Measurements from ENCODE around the gene LMO7. TPM values are rescaled to one million over a fixed set of nuclear protein-coding genes. Genes with fewer than 3 reads are reported as not detected.

The LMO7 gene
- total and polyA plus RNA-seq, 2 experiments from 2014 or later: 139 to 232 TPM

DNA sequence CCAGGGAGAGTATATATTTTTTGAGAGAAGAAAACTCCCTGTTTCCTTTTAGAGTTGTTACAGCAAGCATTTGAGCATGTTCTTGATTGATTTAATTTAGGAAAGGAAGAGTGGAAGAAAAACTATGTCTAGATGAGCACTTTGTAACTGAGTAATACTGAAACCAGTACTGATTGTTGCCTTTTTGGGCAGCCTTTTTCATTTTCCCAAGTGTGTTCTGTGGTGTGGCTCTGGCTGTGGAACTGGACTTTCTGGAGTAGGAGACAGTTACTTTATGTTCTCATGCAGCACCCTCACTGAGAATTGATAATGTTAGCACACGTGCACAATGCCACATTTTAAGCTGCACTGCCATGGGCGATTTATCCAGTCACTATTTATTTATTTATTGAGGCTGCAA is 211.5 kb downstream of the LMO7 start:
- TF ChIP-seq CTCF (IDR thresholded peaks at IDR 0.05; ENCODE audit: low read depth, low read length): no peak
- Histone ChIP-seq H3K4me1 (ENCODE audit: low read depth) (no peaks in the 10 kb centered on the region), H3K27me3 (no peaks in the 10 kb centered on the region), H3K27ac (peak overlapping the region; percentile 2), H3K4me3 (no peak overlapping the region), H3K36me3 (peaks cover 53% of the 10 kb centered on the region), H3K9me3 (ENCODE audit: low read depth) (no peaks in the 10 kb centered on the region)
- DNase-seq (ENCODE audit: low read depth in 1 of 2, low spot score in 1 of 2): no peak

DNA sequence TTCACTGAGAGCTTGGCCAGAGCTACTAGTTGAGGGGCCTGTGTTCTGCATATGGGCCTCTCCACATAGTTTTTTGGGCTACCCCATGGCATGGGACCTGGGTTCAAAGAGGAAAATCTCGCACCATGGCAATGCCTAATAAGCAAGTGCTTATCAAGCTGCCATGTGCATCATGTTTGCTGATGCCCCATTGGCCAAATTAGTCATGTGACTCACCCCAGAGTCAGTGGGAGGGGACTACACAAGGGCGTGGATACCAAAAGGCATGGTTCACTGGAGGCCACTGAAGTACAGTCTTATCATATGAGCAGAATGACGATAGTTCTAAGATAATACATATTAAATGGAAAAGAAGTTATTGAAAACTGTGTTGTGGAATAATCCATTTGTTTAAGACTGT is 214.8 kb downstream of the LMO7 start:
- TF ChIP-seq CTCF (IDR thresholded peaks at IDR 0.05; ENCODE audit: low read depth, low read length): no peak
- no peaks in the 10 kb centered on the region for H3K27me3 ChIP-seq
- H3K4me3 ChIP-seq: no peak overlapping the region
- H3K4me1 ChIP-seq (ENCODE audit: low read depth): no peaks in the 10 kb centered on the region
- no peak for DNase-seq (ENCODE audit: low read depth in 1 of 2, low spot score in 1 of 2)
- no peak overlapping the region for H3K27ac ChIP-seq
- H3K9me3 ChIP-seq (ENCODE audit: low read depth): no peaks in the 10 kb centered on the region
- peaks cover 51% of the 10 kb centered on the region for H3K36me3 ChIP-seq

DNA sequence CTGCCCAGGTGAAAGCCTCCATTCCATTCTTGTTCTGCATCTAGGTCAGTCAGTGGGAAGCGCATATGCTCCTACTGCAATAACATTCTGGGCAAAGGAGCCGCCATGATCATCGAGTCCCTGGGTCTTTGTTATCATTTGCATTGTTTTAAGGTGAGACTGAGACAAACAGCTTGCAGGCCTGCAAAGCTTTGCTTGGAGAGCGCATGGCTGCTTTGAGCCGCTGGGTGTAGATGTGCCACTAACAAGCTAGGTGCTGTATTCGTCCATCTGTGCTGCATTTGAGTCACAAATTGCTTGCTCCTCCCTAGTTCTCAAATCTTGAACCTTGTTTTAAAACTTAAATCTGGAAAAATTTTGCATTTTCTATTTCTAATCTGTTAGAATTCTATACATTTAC is 219.1 kb downstream of the LMO7 start:
- Histone ChIP-seq H3K4me3 (no peak overlapping the region), H3K4me1 (ENCODE audit: low read depth) (no peaks in the 10 kb centered on the region), H3K36me3 (peaks cover 62% of the 10 kb centered on the region), H3K27ac (peak overlapping the region; percentile 7), H3K27me3 (no peaks in the 10 kb centered on the region), H3K9me3 (ENCODE audit: low read depth) (no peaks in the 10 kb centered on the region)
- no peak for TF ChIP-seq CTCF (IDR thresholded peaks at IDR 0.05; ENCODE audit: low read depth, low read length)
- DNase-seq (ENCODE audit: low read depth in 1 of 2, low spot score in 1 of 2): no peak

DNA sequence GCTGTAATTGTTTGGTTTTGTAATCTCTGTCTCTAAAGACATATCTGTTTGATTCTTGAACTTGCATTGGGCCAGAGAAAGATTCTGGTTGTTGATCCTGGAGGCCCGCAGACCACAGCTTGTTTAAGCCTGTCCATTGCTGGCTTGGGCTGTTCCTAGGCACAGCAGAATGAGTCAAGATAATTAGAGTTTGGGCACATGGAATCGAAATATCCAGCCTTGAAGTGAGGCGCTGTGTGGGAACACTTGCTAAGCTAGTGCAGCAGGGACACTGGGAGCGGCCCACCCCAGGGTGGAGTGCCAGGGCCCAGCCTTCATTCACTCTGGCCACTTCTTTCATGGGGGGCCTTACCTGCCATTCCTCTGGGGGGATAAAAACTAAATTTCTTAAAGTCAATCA is 219.7 kb downstream of the LMO7 start:
- Histone ChIP-seq H3K4me1 (ENCODE audit: low read depth) (no peaks in the 10 kb centered on the region), H3K9me3 (ENCODE audit: low read depth) (no peaks in the 10 kb centered on the region), H3K27ac (peak overlapping the region; percentile 7), H3K36me3 (peaks cover 56% of the 10 kb centered on the region), H3K27me3 (no peaks in the 10 kb centered on the region), H3K4me3 (no peak overlapping the region)
- TF ChIP-seq CTCF (IDR thresholded peaks at IDR 0.05; ENCODE audit: low read depth, low read length): no peak
- DNase-seq (ENCODE audit: low read depth in 1 of 2, low spot score in 1 of 2): no peak

GRCh38 chr13:75857291-75857690 is 221.2 kb downstream of the LMO7 start:
- Histone ChIP-seq H3K9me3 (ENCODE audit: low read depth) (no peaks in the 10 kb centered on the region), H3K27ac (no peak overlapping the region), H3K4me1 (ENCODE audit: low read depth) (no peaks in the 10 kb centered on the region), H3K27me3 (no peaks in the 10 kb centered on the region), H3K36me3 (peaks cover 47% of the 10 kb centered on the region), H3K4me3 (no peak overlapping the region)
- no peak for DNase-seq (ENCODE audit: low read depth in 1 of 2, low spot score in 1 of 2)
- TF ChIP-seq CTCF (IDR thresholded peaks at IDR 0.05; ENCODE audit: low read depth, low read length): no peak

DNA sequence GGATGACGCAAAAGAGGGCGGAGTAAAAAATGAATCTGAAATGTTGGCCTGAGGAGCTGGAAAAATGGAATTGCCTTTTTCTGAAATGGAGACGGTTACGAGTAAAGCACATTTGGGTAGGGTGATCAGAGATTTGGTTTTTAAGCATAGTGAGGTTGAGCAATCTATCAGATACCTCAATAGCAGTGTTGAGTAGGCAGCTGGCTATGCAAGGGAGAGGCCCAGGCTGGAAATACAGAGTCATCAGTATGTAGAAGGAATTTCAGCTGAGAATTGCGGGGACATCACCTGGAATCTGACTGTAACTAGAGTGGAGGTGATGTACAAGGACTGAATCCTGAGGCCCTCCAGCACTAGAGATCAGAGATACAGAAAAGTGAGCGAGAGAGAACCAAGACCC is 224.8 kb downstream of the LMO7 start:
- DNase-seq (ENCODE audit: low read depth in 1 of 2, low spot score in 1 of 2): no peak
- no peaks in the 10 kb centered on the region for H3K9me3 ChIP-seq (ENCODE audit: low read depth)
- peaks cover 25% of the 10 kb centered on the region for H3K36me3 ChIP-seq
- H3K4me1 ChIP-seq (ENCODE audit: low read depth): no peaks in the 10 kb centered on the region
- H3K27me3 ChIP-seq: no peaks in the 10 kb centered on the region
- no peak for TF ChIP-seq CTCF (IDR thresholded peaks at IDR 0.05; ENCODE audit: low read depth, low read length)
- no peak overlapping the region for H3K4me3 ChIP-seq
- H3K27ac ChIP-seq: no peak overlapping the region

Measured in cardiac muscle cell (in vitro differentiated cells and primary cell).